RWPE1 (cell line): ENCODE measurements around the gene BMP7.
A peak's percentile ranks its signal among the peaks of the same experiment; 100 is the strongest.

Experiments
- CTCF ChIA-PET: fragments of 350-600 bp; sonication (Branson Sonifier 250); formaldehyde crosslinking; extraction: SDS; loops from one replicate; lab custom pipeline; 2021; lab: Yijun Ruan, JAX
- POLR2A ChIA-PET: fragments of 400-600 bp; formaldehyde crosslinking; extraction: SDS; loops from one replicate; lab custom pipeline; 2020; ENCODE audit warnings: antibody characterized with exemption; ENCODE audit not compliant: low non-redundant PET; lab: Yijun Ruan, JAX
- DNase-seq: peaks from one replicate; pipeline ENCODE4 v3.0.0; 2012; ENCODE audit warnings: low spot score
- H3K27ac ChIP-seq: fragments of 450-650 bp; 2 replicates; pipeline ENCODE4 v1.5.1; 2017
- TF ChIP-seq, protein P1 (sequence below): fragments of 450-650 bp; conservative IDR thresholded peaks from 2 replicates; pipeline ENCODE4 v1.5.1; 2017; ENCODE audit warnings: low read depth, mild to moderate bottlenecking

The BMP7 gene

DNA sequence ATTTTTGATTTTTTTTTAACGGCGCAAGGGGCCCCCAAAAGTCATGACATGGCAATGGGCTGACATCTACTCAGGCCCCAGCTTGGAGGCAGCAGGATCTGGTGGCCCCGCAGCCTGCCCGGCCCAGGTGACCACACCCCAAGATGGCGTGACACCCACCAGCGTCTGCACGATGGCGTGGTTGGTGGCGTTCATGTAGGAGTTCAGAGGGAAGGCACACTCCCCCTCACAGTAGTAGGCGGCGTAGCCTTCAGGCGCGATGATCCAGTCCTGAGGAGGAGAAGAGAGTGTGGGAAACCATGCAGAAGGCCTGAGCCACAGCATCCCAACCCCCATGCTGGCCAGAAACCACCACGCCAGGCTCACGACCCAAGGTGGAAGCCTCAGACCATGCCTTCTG is 93.4 kb downstream of the BMP7 start:
- no peak for DNase-seq
- TF ChIP-seq, protein P1, sequence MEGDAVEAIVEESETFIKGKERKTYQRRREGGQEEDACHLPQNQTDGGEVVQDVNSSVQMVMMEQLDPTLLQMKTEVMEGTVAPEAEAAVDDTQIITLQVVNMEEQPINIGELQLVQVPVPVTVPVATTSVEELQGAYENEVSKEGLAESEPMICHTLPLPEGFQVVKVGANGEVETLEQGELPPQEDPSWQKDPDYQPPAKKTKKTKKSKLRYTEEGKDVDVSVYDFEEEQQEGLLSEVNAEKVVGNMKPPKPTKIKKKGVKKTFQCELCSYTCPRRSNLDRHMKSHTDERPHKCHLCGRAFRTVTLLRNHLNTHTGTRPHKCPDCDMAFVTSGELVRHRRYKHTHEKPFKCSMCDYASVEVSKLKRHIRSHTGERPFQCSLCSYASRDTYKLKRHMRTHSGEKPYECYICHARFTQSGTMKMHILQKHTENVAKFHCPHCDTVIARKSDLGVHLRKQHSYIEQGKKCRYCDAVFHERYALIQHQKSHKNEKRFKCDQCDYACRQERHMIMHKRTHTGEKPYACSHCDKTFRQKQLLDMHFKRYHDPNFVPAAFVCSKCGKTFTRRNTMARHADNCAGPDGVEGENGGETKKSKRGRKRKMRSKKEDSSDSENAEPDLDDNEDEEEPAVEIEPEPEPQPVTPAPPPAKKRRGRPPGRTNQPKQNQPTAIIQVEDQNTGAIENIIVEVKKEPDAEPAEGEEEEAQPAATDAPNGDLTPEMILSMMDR, result no peak
- ChIA-PET CTCF (interaction anchor here (1.3 kb wide), 1 partner anchor 160 kb away, joined by 3 read pairs; no protein-coding TSS in a partner anchor), POLR2A (no interaction called here)
- H3K27ac ChIP-seq, result no peak overlapping the region

DNA sequence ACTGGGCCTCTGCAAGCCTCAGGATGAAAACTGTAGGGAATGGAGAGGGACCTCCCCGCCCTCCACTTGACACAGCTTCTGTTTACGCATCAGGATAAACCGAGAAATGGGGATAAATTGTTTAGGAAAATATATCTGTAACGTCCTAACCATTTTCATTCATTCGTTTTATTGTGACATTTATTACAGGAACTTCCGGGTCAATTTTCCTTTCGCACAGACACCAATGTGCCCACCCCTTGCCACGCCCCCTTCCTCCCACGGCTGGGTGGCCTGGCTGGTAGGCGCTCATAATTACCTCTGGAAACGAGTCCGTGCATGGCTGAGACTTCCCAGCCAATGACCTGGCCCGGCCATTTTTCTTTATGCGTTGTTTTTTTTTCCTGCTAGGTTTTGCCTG is 96.1 kb downstream of the BMP7 start:
- ChIA-PET CTCF (no interaction called here), POLR2A (no interaction called here)
- DNase-seq, result peak; percentile 32
- TF ChIP-seq, protein P1, result no peak
- peak overlapping the region; percentile 37 for H3K27ac ChIP-seq

DNA sequence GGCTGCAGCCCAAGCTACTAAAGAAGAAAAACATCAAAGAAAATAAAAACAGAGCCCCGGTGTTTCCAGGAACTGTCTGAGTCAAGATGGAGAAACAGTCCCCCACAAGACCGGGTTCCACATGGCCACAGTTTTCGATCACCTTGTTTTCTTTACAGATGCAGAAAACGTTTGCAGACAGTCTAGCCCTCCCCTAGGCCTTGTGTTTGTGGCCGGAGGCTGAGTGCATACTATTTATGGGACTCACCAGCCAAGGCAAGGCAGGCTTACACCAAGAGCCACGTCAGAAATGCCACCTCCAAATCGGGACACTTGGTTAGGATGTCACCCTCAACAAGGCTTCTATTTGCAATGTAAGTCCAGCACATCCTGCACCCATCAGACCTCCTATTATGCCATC is 97.3 kb downstream of the BMP7 start:
- DNase-seq, result no peak
- TF ChIP-seq, protein P1, result no peak
- ChIA-PET CTCF (interaction anchor here (1.2 kb wide), 1 partner anchor 163 kb away, joined by 5 read pairs; no protein-coding TSS in a partner anchor), POLR2A (no interaction called here)
- no peak overlapping the region for H3K27ac ChIP-seq

DNA sequence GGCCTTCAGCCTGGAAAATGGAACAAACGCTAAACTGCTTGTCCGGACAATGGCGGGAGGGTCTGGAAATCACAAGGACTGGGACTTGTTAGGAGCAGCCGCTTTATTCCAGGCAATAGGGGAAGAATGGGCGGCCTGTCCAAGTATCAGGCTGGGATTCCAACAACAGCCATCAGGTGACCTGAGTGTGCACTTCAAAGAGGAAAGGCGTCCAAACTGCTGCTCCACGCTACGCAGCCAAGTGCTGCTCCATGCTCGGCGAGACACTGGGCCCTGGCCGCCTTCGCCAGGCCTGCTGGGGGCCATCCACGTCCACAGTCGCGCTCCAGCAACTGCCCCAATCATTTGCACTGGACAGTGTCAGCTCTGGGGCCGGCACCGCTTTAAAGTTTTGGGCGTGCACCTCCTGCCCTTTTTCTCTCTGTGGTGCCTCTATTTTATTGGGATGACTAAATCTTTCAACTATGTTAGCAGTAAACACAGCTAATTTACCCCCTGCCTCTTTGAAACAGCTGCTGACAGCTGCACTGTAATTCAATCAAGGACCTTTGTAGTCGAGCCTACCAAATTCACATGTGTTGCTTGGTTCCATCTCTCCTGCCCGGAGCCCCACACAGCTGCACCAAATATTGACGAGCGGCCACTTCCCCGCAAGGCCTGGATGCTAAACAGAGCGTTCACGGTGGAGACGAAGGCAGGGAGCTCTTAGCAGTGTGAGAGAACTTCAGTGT is 98.3 kb downstream of the BMP7 start:
- H3K27ac ChIP-seq, result no peak overlapping the region
- peak; percentile 41 for DNase-seq
- TF ChIP-seq, protein P1, result no peak
- POLR2A ChIA-PET, result no interaction called here
- CTCF ChIA-PET, result interaction anchor here (0.6 to 1.2 kb wide), 3 partner anchors 12 to 164 kb away, joined by 3 to 6 read pairs (median 5); no protein-coding TSS in a partner anchor

DNA sequence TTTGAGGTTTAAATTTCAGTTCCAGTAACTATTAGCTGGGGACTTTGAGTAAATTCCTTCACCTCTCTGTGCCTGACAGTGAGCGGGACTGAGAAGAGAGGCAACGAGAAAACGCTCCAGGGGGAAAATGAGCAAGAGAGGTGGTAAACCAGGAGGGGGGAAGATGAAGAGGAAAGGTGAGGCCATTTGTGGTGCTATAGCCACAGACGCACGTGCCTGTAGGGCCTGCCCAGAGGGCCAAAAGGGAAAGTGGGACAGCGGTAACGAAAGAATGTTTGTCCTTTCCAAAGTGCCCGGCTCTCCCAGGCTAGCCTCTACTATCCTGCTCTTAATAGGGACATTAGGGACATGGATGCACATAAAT is 99.2 kb downstream of the BMP7 start:
- ChIA-PET POLR2A (no interaction called here), CTCF (interaction anchor here (0.5 kb wide), 1 partner anchor 1292 kb away, joined by 3 read pairs; no protein-coding TSS in a partner anchor)
- H3K27ac ChIP-seq, result no peak overlapping the region
- no peak for DNase-seq
- TF ChIP-seq, protein P1, result no peak

DNA sequence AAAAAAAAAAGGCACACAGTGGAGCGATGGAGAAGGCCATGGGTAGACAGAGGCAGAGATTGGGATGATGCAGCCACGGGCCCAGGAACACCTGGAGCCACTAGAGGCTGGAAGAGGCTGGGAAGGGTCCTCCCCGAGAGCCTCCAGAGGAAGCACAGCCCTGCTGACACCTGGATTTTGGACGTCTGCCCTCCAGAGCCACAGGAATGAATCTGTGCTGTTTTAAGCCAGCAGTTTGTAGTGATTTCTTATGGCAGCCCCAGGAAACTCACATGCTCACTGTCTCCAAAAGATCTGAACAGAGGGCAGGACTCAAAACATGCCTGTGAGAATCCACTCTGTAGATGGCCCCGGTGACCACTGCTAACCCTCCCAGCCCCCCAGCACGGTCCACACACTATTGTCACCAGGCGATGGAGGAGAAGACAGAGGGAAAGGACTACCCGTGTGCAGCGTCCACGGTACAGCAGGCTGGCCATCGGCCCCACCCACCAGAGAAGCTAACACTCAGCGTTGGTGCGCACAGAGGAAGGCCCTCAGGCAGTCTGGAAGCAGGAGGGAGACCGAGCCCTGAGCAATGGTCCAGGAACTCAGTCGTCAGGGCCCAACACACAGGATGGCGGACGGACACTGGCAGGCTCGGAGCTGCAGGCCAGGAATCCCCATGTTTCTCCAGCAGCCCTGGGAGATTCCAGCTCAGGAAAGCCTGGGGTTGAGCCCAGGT is 99.7 kb downstream of the BMP7 start:
- DNase-seq, result no peak
- ChIA-PET CTCF (interaction anchor here (0.5 kb wide), 1 partner anchor 1292 kb away, joined by 3 read pairs; no protein-coding TSS in a partner anchor), POLR2A (no interaction called here)
- H3K27ac ChIP-seq, result no peak overlapping the region
- TF ChIP-seq, protein P1, result no peak
